Neural progenitor cell (in vitro differentiated cells): ENCODE data around the gene AFF3.

Experiments used
- EZH2 ChIP-seq: fragments of 200-600 bp; sonication (generic); IDR thresholded peaks from 2 replicates; pipeline ENCODE4 v1.6.1; 2017; ENCODE audit warnings: antibody characterized with exemption, mild to moderate bottlenecking, moderate library complexity
- TF ChIP-seq, protein P1 (sequence below): fragments of 200-600 bp; sonication (generic); IDR thresholded peaks from 2 replicates; pipeline ENCODE4 v1.5.1; 2017; ENCODE audit warnings: antibody characterized with exemption, mild to moderate bottlenecking

DNA sequence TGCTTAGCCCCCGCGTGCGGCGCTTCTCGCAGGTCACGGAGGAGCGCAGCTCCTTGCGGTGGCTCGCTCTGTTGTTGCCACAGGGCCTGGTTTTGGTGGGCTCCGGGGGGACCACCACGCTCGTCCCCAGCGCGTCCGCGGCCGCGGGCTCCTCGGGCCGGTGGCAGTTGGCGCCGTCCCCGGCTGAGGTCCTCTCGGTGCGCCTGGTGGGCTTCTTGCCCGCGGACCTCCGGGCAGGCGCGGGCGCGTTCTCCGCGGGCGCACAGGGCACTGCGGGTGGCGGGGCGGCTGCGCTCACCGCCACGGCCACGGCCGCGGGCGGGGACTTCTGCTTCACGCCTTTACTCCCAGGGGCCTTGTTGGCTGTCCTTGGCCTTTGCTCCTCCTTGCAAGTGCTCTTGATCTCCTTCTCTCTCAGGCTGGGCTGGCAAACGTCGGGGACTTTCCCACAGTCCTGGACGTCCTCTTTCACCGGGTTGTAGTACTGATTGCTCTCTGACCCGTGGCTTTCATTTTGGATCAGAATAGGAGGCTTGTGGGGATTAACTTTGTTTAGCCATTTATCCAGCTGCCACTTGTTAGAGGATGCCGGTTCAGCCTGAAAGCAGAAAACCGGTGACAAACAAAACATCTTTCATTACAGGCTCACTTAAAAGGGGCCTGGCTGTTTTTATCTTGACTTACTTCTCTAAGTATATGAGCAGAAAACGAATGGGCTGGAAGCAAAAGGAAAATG is 548.5 kb downstream of the AFF3 start:
- TF ChIP-seq, protein P1, sequence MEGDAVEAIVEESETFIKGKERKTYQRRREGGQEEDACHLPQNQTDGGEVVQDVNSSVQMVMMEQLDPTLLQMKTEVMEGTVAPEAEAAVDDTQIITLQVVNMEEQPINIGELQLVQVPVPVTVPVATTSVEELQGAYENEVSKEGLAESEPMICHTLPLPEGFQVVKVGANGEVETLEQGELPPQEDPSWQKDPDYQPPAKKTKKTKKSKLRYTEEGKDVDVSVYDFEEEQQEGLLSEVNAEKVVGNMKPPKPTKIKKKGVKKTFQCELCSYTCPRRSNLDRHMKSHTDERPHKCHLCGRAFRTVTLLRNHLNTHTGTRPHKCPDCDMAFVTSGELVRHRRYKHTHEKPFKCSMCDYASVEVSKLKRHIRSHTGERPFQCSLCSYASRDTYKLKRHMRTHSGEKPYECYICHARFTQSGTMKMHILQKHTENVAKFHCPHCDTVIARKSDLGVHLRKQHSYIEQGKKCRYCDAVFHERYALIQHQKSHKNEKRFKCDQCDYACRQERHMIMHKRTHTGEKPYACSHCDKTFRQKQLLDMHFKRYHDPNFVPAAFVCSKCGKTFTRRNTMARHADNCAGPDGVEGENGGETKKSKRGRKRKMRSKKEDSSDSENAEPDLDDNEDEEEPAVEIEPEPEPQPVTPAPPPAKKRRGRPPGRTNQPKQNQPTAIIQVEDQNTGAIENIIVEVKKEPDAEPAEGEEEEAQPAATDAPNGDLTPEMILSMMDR: no peak
- TF ChIP-seq EZH2: no peak
